BE2C (cell line): ENCODE data around the gene GLRX5.

Source experiments
- DNase-seq: peaks from one replicate; pipeline ENCODE4 v3.0.0-alpha.2; 2020
- H3K27me3 ChIP-seq: fragments of 250-450 bp; sonication (Bioruptor Pico); 2 replicates; pipeline ENCODE4 v1.5.1; 2020; ENCODE audit warnings: mild to moderate bottlenecking
- H3K36me3 ChIP-seq: fragments of 250-450 bp; sonication (Bioruptor Pico); 2 replicates; pipeline ENCODE4 v1.5.1; 2020; ENCODE audit warnings: mild to moderate bottlenecking
- H3K4me1 ChIP-seq: fragments of 250-450 bp; sonication (Bioruptor Pico); 2 replicates; pipeline ENCODE4 v1.5.1; 2020
- H3K4me3 ChIP-seq: 2 replicates; pipeline ENCODE4 v1.5.1; 2011; ENCODE audit warnings: low read depth, low read length
- H3K9me3 ChIP-seq: fragments of 250-450 bp; sonication (Bioruptor Pico); 2 replicates; pipeline ENCODE4 v1.5.1; 2020
- CTCF ChIP-seq: IDR thresholded peaks from 2 replicates; pipeline ENCODE4 v1.5.1; 2012; ENCODE audit warnings: mild to moderate bottlenecking, low read depth, low read length

GLRX5 gene

GRCh38 chr14:95497561-95498011 is 37.3 kb upstream of the GLRX5 start:
- Histone ChIP-seq H3K36me3 (no peaks in the 10 kb centered on the region), H3K4me1 (peaks cover 27% of the 10 kb centered on the region), H3K27me3 (no peaks in the 10 kb centered on the region), H3K9me3 (no peaks in the 10 kb centered on the region), H3K4me3 (no peak overlapping the region)
- no peak for TF ChIP-seq CTCF
- peak; percentile 53 for DNase-seq

GRCh38 chr14:95498622-95499353 is 36.1 kb upstream of the GLRX5 start:
- Histone ChIP-seq H3K4me3 (no peak overlapping the region), H3K36me3 (no peaks in the 10 kb centered on the region), H3K9me3 (no peaks in the 10 kb centered on the region), H3K4me1 (peaks cover 29% of the 10 kb centered on the region), H3K27me3 (no peaks in the 10 kb centered on the region)
- DNase-seq = peak; percentile 36
- TF ChIP-seq CTCF = no peak

GRCh38 chr14:95499354-95499750 is 35.5 kb upstream of the GLRX5 start:
- no peak for TF ChIP-seq CTCF
- Histone ChIP-seq H3K4me3 (no peak overlapping the region), H3K27me3 (no peaks in the 10 kb centered on the region), H3K36me3 (no peaks in the 10 kb centered on the region), H3K9me3 (no peaks in the 10 kb centered on the region), H3K4me1 (peaks cover 29% of the 10 kb centered on the region)
- no peak for DNase-seq

- no peaks in the 10 kb centered on the region for H3K27me3 ChIP-seq
- peaks cover 29% of the 10 kb centered on the region for H3K4me1 ChIP-seq
- no peaks in the 10 kb centered on the region for H3K36me3 ChIP-seq
- no peaks in the 10 kb centered on the region for H3K9me3 ChIP-seq
- H3K4me3 ChIP-seq = no peak overlapping the region
- no peak for DNase-seq
- TF ChIP-seq CTCF = no peak
These were observed 34.6 kb upstream of the GLRX5 start for GRCh38 chr14:95500201-95500681.

- no peaks in the 10 kb centered on the region for H3K9me3 ChIP-seq
- no peak for TF ChIP-seq CTCF
- H3K4me3 ChIP-seq = no peak overlapping the region
- no peaks in the 10 kb centered on the region for H3K27me3 ChIP-seq
- H3K4me1 ChIP-seq = peaks cover 31% of the 10 kb centered on the region
- no peak for DNase-seq
- no peaks in the 10 kb centered on the region for H3K36me3 ChIP-seq
These were observed 34.0 kb upstream of the GLRX5 start for GRCh38 chr14:95500772-95501401.
